WTC11 (cell line): ENCODE measurements around the gene CC2D1A. TPM values are rescaled to one million over a fixed set of nuclear protein-coding genes. Genes with fewer than 3 reads are reported as not detected.
A peak's percentile ranks its signal among the peaks of the same experiment; 100 is the strongest.

Experiments used
- ATAC-seq: fragments of 200-7000 bp; cut with Tn5 transposase; 2 replicates; pipeline ENCODE4 v1.10.0; 2021; ENCODE audit warnings: mild to moderate bottlenecking, moderate library complexity
- CTCF ChIA-PET: fragments of 300-600 bp; sonication (Branson Sonifier 250); formaldehyde crosslinking; loops from one replicate; lab custom pipeline; 2021; ENCODE audit warnings: antibody characterized with exemption; lab: Charles Lee
- POLR2A ChIA-PET: fragments of 350-600 bp; sonication (Branson Sonifier 250); formaldehyde crosslinking; loops from one replicate; lab custom pipeline; 2021; ENCODE audit warnings: antibody characterized with exemption; lab: Charles Lee
- DNase-seq: peaks from one replicate; pipeline ENCODE4 v3.0.0; 2021; ENCODE audit warnings: low spot score
- H3K27ac Mint-ChIP-seq: 2 replicates; pipeline ENCODE4 v1.8.0; 2021; ENCODE audit warnings: mixed read lengths
- H3K27me3 Mint-ChIP-seq: 2 replicates; pipeline ENCODE4 v1.8.0; 2021; ENCODE audit warnings: low read depth, mild to moderate bottlenecking, moderate library complexity, mixed read lengths
- H3K36me3 Mint-ChIP-seq: 2 replicates; pipeline ENCODE4 v1.8.0; 2021; ENCODE audit warnings: mixed read lengths
- H3K4me1 Mint-ChIP-seq: 2 replicates; pipeline ENCODE4 v1.8.0; 2022; ENCODE audit warnings: mixed read lengths
- H3K4me3 Mint-ChIP-seq: 2 replicates; pipeline ENCODE4 v1.8.0; 2021; ENCODE audit warnings: mild to moderate bottlenecking, moderate library complexity, mixed read lengths
- H3K9me3 Mint-ChIP-seq: 2 replicates; pipeline ENCODE4 v1.8.0; 2021; ENCODE audit warnings: mixed read lengths
- ARID4B ChIP-seq: sonication (generic); formaldehyde crosslinking; IDR thresholded peaks from 2 replicates; pipeline ENCODE4 v1.8.0; 2023; ENCODE audit warnings: missing genetic modification reagents, mild to moderate bottlenecking, borderline replicate concordance
- E2F5 ChIP-seq: sonication (generic); formaldehyde crosslinking; IDR thresholded peaks from 2 replicates; pipeline ENCODE4 v1.8.1; 2022; ENCODE audit warnings: mild to moderate bottlenecking, moderate library complexity, missing genetic modification reagents
- ESRRA ChIP-seq: sonication (generic); formaldehyde crosslinking; IDR thresholded peaks from 2 replicates; pipeline ENCODE4 v1.8.1; 2022; ENCODE audit warnings: mild to moderate bottlenecking, missing genetic modification reagents, borderline replicate concordance
- FOXJ3 ChIP-seq: sonication (generic); formaldehyde crosslinking; IDR thresholded peaks from 2 replicates; pipeline ENCODE4 v1.9.0; 2021; ENCODE audit warnings: missing genetic modification reagents, mild to moderate bottlenecking, borderline replicate concordance
- FOXP4 ChIP-seq: sonication (generic); formaldehyde crosslinking; IDR thresholded peaks from 2 replicates; pipeline ENCODE4 v1.8.0; 2022; ENCODE audit warnings: mild to moderate bottlenecking, missing genetic modification reagents
- GTF2I ChIP-seq: fragments of 250-450 bp; sonication (Bioruptor Pico); conservative IDR thresholded peaks from 2 replicates; pipeline ENCODE4 v1.4.0; 2021; ENCODE audit warnings: mild to moderate bottlenecking
- HMGA2 ChIP-seq: fragments of 250-450 bp; sonication (Bioruptor Pico); IDR thresholded peaks from 2 replicates; pipeline ENCODE4 v1.4.0; 2021; ENCODE audit warnings: mild to moderate bottlenecking, moderate library complexity
- IRF2 ChIP-seq: sonication (generic); formaldehyde crosslinking; IDR thresholded peaks from 2 replicates; pipeline ENCODE4 v1.8.0; 2022; ENCODE audit warnings: low read depth, missing genetic modification reagents, borderline replicate concordance
- KAT7 ChIP-seq: sonication (generic); formaldehyde crosslinking; IDR thresholded peaks from 2 replicates; pipeline ENCODE4 v1.8.1; 2023; ENCODE audit warnings: missing genetic modification reagents, mild to moderate bottlenecking, borderline replicate concordance
- MAX ChIP-seq: sonication (generic); formaldehyde crosslinking; IDR thresholded peaks from 2 replicates; pipeline ENCODE4 v1.8.0; 2022; ENCODE audit warnings: mild to moderate bottlenecking, missing genetic modification reagents
- MYBL2 ChIP-seq: sonication (generic); formaldehyde crosslinking; IDR thresholded peaks from 2 replicates; pipeline ENCODE4 v1.8.1; 2023; ENCODE audit warnings: mild to moderate bottlenecking, moderate library complexity, missing genetic modification reagents
- NR3C1 ChIP-seq: sonication (generic); formaldehyde crosslinking; conservative IDR thresholded peaks from 2 replicates; pipeline ENCODE4 v1.8.1; 2023; ENCODE audit warnings: low read depth, mild to moderate bottlenecking, missing genetic modification reagents
- OVOL2 ChIP-seq: fragments of 250-450 bp; sonication (Bioruptor Pico); IDR thresholded peaks from 2 replicates; pipeline ENCODE4 v1.9.0; 2021; ENCODE audit warnings: mild to moderate bottlenecking, borderline replicate concordance
- RORB ChIP-seq: fragments of 250-450 bp; sonication (Bioruptor Pico); IDR thresholded peaks from 2 replicates; pipeline ENCODE4 v1.9.0; 2021; ENCODE audit warnings: mild to moderate bottlenecking
- SP1 ChIP-seq: sonication (generic); formaldehyde crosslinking; conservative IDR thresholded peaks from 2 replicates; pipeline ENCODE4 v1.8.1; 2022; ENCODE audit warnings: missing genetic modification reagents
- ZNF121 ChIP-seq: sonication (generic); formaldehyde crosslinking; IDR thresholded peaks from 2 replicates; pipeline ENCODE4 v1.8.0; 2023; ENCODE audit warnings: missing genetic modification reagents
- ZNF138 ChIP-seq: sonication (generic); formaldehyde crosslinking; conservative IDR thresholded peaks from 2 replicates; pipeline ENCODE4 v1.8.1; 2022; ENCODE audit warnings: mild to moderate bottlenecking, moderate library complexity, missing genetic modification reagents
- ZNF232 ChIP-seq: sonication (generic); formaldehyde crosslinking; IDR thresholded peaks from 2 replicates; pipeline ENCODE4 v1.8.0; 2022; ENCODE audit warnings: mild to moderate bottlenecking, missing genetic modification reagents
- ZNF396 ChIP-seq: fragments of 250-450 bp; sonication (Bioruptor Pico); IDR thresholded peaks from 2 replicates; pipeline ENCODE4 v1.8.0; 2021; ENCODE audit warnings: mild to moderate bottlenecking, moderate library complexity, borderline replicate concordance
- ZNF425 ChIP-seq: fragments of 250-450 bp; sonication (Bioruptor Pico); conservative IDR thresholded peaks from 2 replicates; pipeline ENCODE4 v1.9.0; 2021; ENCODE audit warnings: mild to moderate bottlenecking
- ZNF532 ChIP-seq: fragments of 250-450 bp; sonication (Bioruptor Pico); IDR thresholded peaks from 2 replicates; pipeline ENCODE4 v1.9.0; 2021; ENCODE audit warnings: mild to moderate bottlenecking, borderline replicate concordance
- total RNA-seq: library from RNA; stranded (reverse); gene quantifications from 3 replicates; pipeline ENCODE4 v1.2.3, GENCODE V29; 2021

Gene CC2D1A
- total RNA-seq, 1 experiment from 2014 or later = 44.2 TPM

- no peaks in the 10 kb centered on the region for H3K27me3 Mint-ChIP-seq
Observed at GRCh38 chr19:13926010-13926409, 20.0 kb downstream of the CC2D1A start.

GRCh38 chr19:13926715-13927114 lies 20.7 kb downstream of the CC2D1A start:
- ATAC-seq = no peak
- Mint-ChIP-seq H3K9me3 (peaks cover 5% of the 10 kb centered on the region; the same call in 1 of the 2 replicates), H3K36me3 (peaks cover 44% of the 10 kb centered on the region), H3K4me1 (no peaks in the 10 kb centered on the region), H3K27me3 (no peaks in the 10 kb centered on the region), H3K27ac (no peak overlapping the region; the same call in 1 of the 2 replicates), H3K4me3 (no peak overlapping the region)
- no peak for DNase-seq
- CTCF ChIA-PET = no interaction called here
- POLR2A ChIA-PET = no interaction called here
- TF ChIP-seq MAX (no peak), FOXP4 (CRISPR knock-in tag) (no peak), GTF2I (CRISPR knock-in tag) (no peak), IRF2 (no peak), HMGA2 (CRISPR knock-in tag) (no peak), ESRRA (CRISPR knock-in tag) (no peak), E2F5 (CRISPR knock-in tag) (no peak), KAT7 (CRISPR knock-in tag) (no peak), ZNF138 (CRISPR knock-in tag) (no peak), SP1 (CRISPR knock-in tag) (no peak), ARID4B (CRISPR knock-in tag) (no peak), ZNF396 (CRISPR knock-in tag) (no peak), RORB (CRISPR knock-in tag) (no peak), FOXJ3 (CRISPR knock-in tag) (no peak), ZNF121 (no peak), ZNF425 (CRISPR knock-in tag) (no peak), OVOL2 (CRISPR knock-in tag) (no peak), MYBL2 (CRISPR knock-in tag) (no peak), ZNF232 (no peak), ZNF532 (CRISPR knock-in tag) (no peak)

More at GRCh38 chr19:13926010-13926409, 20.0 kb downstream of the CC2D1A start:
- no peak for ATAC-seq
- Mint-ChIP-seq H3K27ac (no peak overlapping the region), H3K4me1 (no peaks in the 10 kb centered on the region)
- peak; percentile 30; the same call in 1 of the 2 replicates for TF ChIP-seq HMGA2 (CRISPR knock-in tag)
- no peak for TF ChIP-seq NR3C1 (CRISPR knock-in tag)
- TF ChIP-seq, all 79 proteins: peak for 1
- ChIA-PET POLR2A (no interaction called here), CTCF (no interaction called here)
- Mint-ChIP-seq H3K36me3 (peaks cover 51% of the 10 kb centered on the region), H3K4me3 (no peak overlapping the region), H3K9me3 (peaks cover 10% of the 10 kb centered on the region)
- no peak for DNase-seq
